ENCODE data around the gene AATK. TPM values are rescaled to one million over a fixed set of nuclear protein-coding genes. Genes with fewer than 3 reads are reported as not detected.

The AATK gene
- total and polyA plus RNA-seq, 9 of the 15 experiments (the other 6 are each of a cell fraction or from before 2014, with no cell fraction given), result 0.11 to 0.55 (median 0.38) TPM; not detected in 5

DNA sequence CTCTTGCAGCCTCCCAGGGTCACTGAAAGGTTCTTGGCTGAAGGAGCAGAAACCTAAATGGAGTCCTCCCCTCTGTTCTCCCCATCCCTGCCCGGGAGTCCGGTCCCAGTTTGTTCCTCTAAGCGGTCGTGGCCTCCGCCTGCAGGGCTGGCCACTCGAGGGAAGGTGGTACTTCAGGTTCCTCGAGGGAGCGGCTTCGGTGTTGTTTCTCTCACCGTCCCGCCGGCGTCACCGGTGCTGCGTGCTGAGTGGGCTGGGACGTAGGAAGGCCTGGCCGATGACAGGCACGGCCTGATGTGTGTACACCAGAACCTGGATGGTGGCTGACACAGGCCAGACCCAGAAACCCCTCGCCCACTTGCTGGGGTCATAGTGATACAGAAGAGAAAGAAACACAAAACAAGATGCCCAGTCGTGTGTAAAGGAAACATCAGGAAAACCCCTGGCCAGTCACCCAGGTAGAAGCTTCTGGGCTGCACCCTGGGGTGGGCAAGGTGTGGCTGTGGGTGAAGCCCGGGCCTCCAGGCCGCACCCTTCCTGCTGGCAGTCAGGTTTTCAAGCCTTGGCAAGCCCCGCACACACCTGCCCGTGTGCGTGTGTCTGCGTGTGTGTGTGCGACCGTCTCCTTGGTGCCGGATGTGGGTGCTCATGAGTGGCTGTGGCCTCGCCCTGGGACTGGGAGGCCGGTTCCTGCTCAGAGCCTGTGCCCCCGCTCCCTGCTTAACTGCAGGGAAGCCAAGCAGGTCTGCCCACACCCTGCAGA is 79.1 kb downstream of the AATK start (continued):
- TF ChIP-seq, protein P1, sequence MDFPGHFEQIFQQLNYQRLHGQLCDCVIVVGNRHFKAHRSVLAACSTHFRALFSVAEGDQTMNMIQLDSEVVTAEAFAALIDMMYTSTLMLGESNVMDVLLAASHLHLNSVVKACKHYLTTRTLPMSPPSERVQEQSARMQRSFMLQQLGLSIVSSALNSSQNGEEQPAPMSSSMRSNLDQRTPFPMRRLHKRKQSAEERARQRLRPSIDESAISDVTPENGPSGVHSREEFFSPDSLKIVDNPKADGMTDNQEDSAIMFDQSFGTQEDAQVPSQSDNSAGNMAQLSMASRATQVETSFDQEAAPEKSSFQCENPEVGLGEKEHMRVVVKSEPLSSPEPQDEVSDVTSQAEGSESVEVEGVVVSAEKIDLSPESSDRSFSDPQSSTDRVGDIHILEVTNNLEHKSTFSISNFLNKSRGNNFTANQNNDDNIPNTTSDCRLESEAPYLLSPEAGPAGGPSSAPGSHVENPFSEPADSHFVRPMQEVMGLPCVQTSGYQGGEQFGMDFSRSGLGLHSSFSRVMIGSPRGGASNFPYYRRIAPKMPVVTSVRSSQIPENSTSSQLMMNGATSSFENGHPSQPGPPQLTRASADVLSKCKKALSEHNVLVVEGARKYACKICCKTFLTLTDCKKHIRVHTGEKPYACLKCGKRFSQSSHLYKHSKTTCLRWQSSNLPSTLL (IDR thresholded peaks at IDR 0.05), result no peak
- TF ChIP-seq ZNF639 (CRISPR knock-in tag; conservative IDR thresholded peaks at IDR 0.05 in 1 of 2, IDR thresholded peaks at IDR 0.05 in 1 of 2), result no peak
- TF ChIP-seq, protein P2, sequence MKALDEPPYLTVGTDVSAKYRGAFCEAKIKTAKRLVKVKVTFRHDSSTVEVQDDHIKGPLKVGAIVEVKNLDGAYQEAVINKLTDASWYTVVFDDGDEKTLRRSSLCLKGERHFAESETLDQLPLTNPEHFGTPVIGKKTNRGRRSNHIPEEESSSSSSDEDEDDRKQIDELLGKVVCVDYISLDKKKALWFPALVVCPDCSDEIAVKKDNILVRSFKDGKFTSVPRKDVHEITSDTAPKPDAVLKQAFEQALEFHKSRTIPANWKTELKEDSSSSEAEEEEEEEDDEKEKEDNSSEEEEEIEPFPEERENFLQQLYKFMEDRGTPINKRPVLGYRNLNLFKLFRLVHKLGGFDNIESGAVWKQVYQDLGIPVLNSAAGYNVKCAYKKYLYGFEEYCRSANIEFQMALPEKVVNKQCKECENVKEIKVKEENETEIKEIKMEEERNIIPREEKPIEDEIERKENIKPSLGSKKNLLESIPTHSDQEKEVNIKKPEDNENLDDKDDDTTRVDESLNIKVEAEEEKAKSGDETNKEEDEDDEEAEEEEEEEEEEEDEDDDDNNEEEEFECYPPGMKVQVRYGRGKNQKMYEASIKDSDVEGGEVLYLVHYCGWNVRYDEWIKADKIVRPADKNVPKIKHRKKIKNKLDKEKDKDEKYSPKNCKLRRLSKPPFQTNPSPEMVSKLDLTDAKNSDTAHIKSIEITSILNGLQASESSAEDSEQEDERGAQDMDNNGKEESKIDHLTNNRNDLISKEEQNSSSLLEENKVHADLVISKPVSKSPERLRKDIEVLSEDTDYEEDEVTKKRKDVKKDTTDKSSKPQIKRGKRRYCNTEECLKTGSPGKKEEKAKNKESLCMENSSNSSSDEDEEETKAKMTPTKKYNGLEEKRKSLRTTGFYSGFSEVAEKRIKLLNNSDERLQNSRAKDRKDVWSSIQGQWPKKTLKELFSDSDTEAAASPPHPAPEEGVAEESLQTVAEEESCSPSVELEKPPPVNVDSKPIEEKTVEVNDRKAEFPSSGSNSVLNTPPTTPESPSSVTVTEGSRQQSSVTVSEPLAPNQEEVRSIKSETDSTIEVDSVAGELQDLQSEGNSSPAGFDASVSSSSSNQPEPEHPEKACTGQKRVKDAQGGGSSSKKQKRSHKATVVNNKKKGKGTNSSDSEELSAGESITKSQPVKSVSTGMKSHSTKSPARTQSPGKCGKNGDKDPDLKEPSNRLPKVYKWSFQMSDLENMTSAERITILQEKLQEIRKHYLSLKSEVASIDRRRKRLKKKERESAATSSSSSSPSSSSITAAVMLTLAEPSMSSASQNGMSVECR (CRISPR knock-in tag; IDR thresholded peaks at IDR 0.05), result no peak
- no peak for TF ChIP-seq ZSCAN29 (IDR thresholded peaks at IDR 0.05)
- TF ChIP-seq ELF4 (CRISPR knock-in tag; IDR thresholded peaks at IDR 0.05), result no peak
- no peak for TF ChIP-seq SRF (CRISPR knock-in tag; IDR thresholded peaks at IDR 0.05)
